ENCODE measurements around the gene CFAP91. TPM values are rescaled to one million over a fixed set of nuclear protein-coding genes. Genes with fewer than 3 reads are reported as not detected.

Gene CFAP91
- 0.29 TPM in 1 of 3 replicates, not detected in the others for total RNA-seq
- long read RNA-seq = 0 reads

GRCh38 chr3:119702530-119703527 is at the start of gene CFAP91:
CFAP91 (plus strand) TSS chr3:119703022; CDS start chr3:119703099, 77 bp downstream.
- Mint-ChIP-seq H3K27ac (ENCODE audit: unreplicated experiment) (no peak within 1 kb of the TSS), H3K36me3 (ENCODE audit: low read depth) (no peaks in the 10 kb centered on the region), H3K27me3 (ENCODE audit: low read depth) (no peaks in the 10 kb centered on the region), H3K4me3 (ENCODE audit: unreplicated experiment) (peak within 1 kb of the TSS; percentile 71), H3K9me3 (ENCODE audit: low read depth) (no peaks in the 10 kb centered on the region), H3K4me1 (ENCODE audit: low read depth) (peaks cover 18% of the 10 kb centered on the region)
- TF ChIP-seq CTCF (IDR thresholded peaks at IDR 0.05) = no peak
- peak; percentile 96 for DNase-seq (ENCODE audit: low spot score)

- DNase-seq (ENCODE audit: low spot score) = no peak
- Mint-ChIP-seq H3K4me1 (ENCODE audit: low read depth) (no peaks in the 10 kb centered on the region), H3K9me3 (ENCODE audit: low read depth) (no peaks in the 10 kb centered on the region), H3K4me3 (ENCODE audit: unreplicated experiment) (no peak overlapping the region), H3K27ac (ENCODE audit: unreplicated experiment) (no peak overlapping the region), H3K27me3 (ENCODE audit: low read depth) (no peaks in the 10 kb centered on the region), H3K36me3 (ENCODE audit: low read depth) (no peaks in the 10 kb centered on the region)
- TF ChIP-seq CTCF (IDR thresholded peaks at IDR 0.05) = no peak
Measured at GRCh38 chr3:119653876-119654275, 48.9 kb upstream of the CFAP91 start.

- H3K27me3 Mint-ChIP-seq (ENCODE audit: low read depth) = no peaks in the 10 kb centered on the region
- DNase-seq (ENCODE audit: low spot score) = no peak
Measured at GRCh38 chr3:119657887-119658702, 44.7 kb upstream of the CFAP91 start.

GRCh38 chr3:119658994-119659393 is 43.8 kb upstream of the CFAP91 start:
- H3K36me3 Mint-ChIP-seq (ENCODE audit: low read depth) = no peaks in the 10 kb centered on the region
- no peaks in the 10 kb centered on the region for H3K27me3 Mint-ChIP-seq (ENCODE audit: low read depth)
- no peak overlapping the region for H3K4me3 Mint-ChIP-seq (ENCODE audit: unreplicated experiment)
- H3K4me1 Mint-ChIP-seq (ENCODE audit: low read depth) = peaks cover 9% of the 10 kb centered on the region
- H3K27ac Mint-ChIP-seq (ENCODE audit: unreplicated experiment) = no peak overlapping the region
- no peaks in the 10 kb centered on the region for H3K9me3 Mint-ChIP-seq (ENCODE audit: low read depth)
- TF ChIP-seq CTCF (IDR thresholded peaks at IDR 0.05) = no peak
- no peak for DNase-seq (ENCODE audit: low spot score)

More at GRCh38 chr3:119657887-119658702, 44.7 kb upstream of the CFAP91 start:
- Mint-ChIP-seq H3K4me3 (ENCODE audit: unreplicated experiment) (no peak overlapping the region), H3K4me1 (ENCODE audit: low read depth) (peaks cover 8% of the 10 kb centered on the region), H3K27ac (ENCODE audit: unreplicated experiment) (no peak overlapping the region), H3K36me3 (ENCODE audit: low read depth) (no peaks in the 10 kb centered on the region), H3K9me3 (ENCODE audit: low read depth) (no peaks in the 10 kb centered on the region)
- TF ChIP-seq CTCF (IDR thresholded peaks at IDR 0.05) = no peak
